NCI-H446 treated with DMSO at 0.1 percent for 48 hours (cell line): ENCODE data around the gene SLC43A3.

ENCODE experiments used
- DNase-seq: peaks from one replicate; lab custom pipeline; 2025; lab: John Stamatoyannopoulos, UW

Gene SLC43A3

GRCh38 chr11:57427727-57428082 is 784 bp upstream of the SLC43A3 start:
- DNase-seq = peak; percentile 48

- no peak for DNase-seq
These were observed 437 bp downstream of the SLC43A3 start for GRCh38 chr11:57426439-57426928.

DNA sequence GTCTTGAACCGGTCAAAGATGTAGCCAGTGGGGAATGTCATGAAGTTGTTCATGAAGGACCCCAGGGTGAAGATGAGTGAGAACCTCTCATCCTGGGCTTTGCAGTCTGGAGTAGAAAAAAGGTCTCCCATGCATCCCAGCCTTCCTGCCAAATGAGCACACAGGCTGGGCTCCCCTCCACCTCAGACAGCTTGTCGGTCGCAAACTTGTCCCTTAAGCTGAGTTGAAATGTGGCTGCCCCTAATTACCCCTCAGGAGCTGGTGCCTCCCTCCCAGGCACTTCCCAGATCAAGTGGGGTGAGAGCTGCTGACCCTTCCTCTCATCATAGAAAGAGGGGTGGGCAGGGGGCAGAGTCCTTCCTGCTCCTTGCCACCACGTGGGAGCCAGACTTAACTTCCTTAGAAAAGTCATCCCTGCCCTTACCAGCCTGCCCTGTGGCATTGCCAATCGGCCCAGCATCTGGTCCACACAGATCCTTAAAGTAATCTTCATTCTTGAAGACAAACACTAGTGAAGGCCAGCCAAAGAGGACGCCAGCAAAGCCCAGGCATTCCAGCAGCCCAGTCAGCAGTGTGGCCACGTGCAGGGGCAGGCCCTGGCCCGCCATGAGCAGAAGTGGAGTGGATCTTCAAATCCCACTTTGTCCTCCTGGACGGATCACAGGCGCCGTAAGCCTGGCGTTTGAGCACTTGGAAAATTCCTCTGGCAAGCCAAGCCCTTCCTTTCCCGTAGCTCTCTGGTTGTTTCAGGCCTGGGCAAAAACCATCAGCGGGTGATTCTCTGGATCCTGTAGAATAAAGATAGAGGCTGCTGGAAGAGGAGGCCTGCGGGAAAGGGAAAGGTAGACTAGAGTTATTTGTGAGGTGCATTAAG is 1.1 kb downstream of the SLC43A3 start:
- no peak for DNase-seq

DNA sequence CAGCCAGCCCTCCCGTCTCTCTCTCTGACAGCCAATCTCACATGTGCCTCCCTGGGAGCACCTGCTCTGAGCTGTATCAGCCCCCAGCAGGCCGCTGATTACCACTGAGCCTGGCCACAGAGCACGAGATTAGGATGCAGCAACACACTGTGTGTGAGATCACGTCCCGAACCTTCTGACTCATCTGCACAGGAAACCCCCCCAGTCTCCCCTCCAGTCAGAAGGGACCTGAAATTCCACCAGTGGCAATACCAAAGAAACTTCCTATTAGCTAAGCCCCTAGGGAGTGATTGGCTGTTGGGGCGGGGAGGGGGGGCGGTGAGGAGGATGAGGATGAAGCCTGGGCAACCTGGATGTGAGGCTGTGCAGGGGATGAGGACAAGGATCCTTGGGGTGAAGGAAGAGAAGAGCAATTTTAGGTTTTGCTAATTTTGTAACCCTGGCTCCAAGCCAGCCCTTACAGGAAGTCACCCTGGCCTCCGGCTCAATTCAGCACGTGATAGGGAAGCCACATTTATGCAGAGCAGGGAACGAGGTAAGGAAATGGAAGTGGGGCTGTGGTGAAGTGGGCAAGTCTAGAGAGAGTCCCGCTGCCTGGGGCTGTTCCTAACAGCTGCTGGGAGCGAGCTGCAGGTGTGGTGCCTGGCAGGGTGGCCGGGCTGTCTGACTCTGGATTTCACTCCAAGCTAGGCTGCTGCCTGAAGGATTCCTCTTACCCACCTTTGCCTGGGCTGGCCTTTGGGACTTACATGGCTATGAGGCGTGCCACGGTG is 1.9 kb downstream of the SLC43A3 start:
- no peak for DNase-seq

GRCh38 chr11:57424137-57424791 is 2.7 kb downstream of the SLC43A3 start:
- DNase-seq = no peak

DNA sequence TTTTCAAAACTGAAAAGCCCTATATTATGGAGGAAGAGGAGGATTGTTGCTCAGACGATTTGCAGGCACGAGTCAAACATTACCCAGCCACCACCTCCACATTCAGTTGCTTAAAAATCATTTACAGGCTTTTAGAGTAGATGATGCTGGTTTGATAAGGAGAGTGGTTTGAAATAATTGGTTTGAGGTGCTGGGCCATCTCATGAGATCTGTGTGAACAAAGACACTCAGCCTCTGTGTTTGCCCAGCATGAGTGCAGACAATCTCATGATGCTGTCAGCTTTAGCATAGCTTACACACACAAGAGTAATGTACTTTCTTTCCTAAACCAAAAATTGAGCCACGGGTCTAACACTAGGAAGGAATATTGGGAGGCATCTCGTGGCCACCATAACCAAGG is 4.3 kb downstream of the SLC43A3 start:
- DNase-seq = no peak

DNA sequence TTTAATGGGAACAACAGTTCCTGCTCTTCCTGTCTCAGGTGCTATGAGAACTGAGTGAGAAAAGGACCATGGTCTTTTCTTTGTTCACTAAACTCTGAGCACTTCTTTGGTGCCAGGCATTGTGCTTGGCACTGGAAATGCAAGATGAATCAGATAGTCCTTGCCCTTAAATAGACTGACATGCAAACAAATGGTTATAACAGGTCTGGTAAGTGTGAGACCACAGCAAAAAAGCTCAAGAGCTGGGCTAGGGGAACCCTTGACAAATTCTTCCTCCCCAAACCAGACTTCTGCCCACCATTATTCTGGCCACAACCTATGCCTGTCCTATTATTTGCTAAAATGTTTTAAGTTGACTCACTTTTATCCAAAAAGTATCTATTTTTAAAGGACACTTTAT is 5.1 kb downstream of the SLC43A3 start:
- DNase-seq = no peak

DNA sequence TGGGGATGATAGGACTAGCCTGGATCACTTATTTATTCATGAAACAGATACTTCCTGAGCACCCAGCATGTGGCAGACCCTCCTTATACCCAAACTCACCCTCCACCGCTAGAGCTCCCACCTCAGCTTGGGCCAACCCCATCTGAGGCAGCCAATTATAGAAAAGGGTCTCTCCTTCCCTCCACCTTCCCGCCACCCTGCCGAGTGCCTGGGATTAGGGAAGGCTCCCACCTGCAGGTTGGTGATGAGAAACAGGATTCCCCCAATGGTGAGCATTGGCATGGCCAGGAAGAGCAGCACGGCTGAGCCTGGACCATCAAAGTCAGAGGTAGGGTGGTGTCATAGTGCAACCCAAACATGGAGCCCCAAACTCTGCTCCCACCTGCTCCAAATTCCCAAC is 5.9 kb downstream of the SLC43A3 start:
- DNase-seq = no peak

GRCh38 chr11:57419146-57419545 is 7.8 kb downstream of the SLC43A3 start:
- DNase-seq = no peak

GRCh38 chr11:57418131-57418530 is 8.8 kb downstream of the SLC43A3 start:
- no peak for DNase-seq

DNA sequence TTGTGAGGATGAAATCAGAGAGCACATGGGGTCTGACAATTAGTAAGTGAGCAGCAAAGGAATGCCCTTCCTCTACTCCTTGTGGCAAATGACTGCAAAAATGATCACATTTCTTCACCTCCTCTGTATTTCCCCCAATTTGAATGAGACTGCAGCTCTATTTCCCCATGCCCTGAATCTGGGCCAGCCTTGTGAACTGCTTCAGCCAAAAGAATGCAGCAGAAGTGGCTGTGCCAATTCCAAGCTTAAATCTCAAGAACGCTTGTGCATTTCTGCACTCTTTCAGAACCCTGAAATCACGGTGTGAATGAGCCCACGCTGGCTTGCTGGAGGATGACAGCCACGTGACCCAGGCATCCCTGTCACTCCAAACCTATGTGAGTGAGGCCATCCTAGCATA is 9.9 kb downstream of the SLC43A3 start:
- DNase-seq = no peak

DNA sequence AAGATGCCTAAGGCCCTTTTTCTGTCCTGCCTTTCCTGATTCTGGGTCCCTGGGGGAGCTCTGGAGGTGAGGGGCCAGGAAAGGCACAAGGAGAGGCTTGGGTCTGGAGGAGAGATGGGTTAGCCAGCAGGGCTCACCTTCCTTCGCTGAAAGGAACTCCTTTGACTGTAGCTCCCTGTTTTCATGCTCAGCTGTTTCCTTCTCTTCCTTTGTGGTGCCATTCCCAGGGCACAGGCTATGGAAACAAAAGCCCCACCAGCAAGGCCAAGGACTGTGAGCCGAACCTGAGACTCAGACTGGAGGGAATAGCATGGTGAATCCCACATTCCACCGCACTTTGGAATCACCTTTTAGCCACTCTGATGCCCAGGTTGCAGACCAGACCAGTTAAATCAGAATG is 10.5 kb downstream of the SLC43A3 start:
- no peak for DNase-seq

- DNase-seq = no peak
These were observed 12.2 kb downstream of the SLC43A3 start for GRCh38 chr11:57414612-57415212.

DNA sequence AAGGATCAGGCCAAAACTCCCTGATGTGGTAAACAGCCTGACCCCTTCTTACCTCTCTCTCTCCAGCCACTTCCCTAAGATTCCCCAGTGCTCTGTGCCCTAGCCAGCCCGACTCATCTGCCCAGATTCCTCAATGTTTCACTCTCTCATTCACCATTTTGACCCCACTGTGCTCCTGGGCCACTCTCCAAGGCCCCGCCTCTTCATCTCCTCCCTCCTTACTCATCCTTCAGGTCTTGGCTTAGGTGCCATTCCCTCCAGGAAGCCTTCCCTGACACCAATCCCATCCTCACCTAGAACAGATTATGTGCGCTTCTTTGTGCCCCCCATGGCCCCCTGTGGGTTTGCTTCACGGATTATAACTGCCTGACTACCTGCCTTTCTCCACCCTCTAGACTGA is 13.2 kb downstream of the SLC43A3 start:
- DNase-seq = no peak

DNA sequence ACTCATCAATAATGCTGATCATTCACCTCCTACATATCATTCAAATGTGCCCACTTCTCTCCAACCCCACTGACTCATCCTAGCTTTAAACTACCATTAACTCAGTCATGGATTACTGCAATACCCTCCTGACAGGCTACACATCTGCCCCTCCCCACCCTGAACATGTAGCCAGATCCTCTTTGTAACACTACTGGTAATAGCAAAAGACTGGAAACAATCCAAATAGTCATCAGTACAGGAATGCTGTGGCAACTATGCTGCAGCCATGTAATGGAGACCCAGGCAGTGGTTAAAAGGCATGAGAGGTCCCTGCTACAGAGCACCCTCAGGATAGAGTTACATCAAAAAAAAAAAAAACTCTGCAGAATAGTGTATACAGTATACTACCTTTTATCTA is 16.6 kb downstream of the SLC43A3 start:
- DNase-seq = no peak

DNA sequence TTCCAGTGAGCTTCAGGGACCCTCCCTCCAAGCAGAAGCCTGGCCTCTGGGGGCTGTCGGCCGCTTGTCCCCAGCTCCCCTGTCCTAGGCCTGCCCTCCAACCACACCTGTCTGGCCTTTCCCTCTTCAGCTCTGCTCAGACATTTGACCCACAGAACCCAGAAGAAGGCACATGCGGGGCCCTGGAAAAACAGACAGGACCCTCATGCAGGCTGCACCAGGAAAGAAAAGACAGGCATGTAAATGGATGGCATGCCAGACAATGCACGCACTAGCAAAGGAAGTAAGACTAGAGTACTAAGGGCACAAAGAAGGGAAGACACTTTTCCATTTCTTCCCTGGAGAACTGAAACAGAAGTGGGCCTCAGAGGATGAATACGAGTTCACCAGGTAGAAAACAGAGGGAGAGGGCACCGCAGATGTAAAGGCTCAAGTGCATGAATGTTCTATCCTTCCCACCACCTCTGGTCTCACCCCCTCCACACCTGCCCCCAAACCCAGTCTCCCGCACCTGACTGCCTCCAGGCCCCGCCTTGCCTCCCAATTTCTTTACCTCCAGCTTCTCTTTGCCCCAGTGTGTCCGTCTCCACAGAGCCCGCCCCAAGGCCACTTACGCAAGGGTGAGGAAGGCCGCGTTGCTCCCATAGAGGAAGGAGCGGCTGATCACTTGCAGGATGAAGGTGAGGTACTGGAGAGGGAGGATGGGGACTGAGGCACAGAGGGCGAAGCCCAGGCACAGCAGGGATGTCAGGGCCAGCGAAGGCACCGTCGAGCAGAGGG is 17.4 kb downstream of the SLC43A3 start:
- no peak for DNase-seq

- no peak for DNase-seq
These were observed 18.1 kb downstream of the SLC43A3 start for GRCh38 chr11:57408771-57409170.

GRCh38 chr11:57407941-57408475 is 18.9 kb downstream of the SLC43A3 start:
- DNase-seq = no peak

GRCh38 chr11:57407010-57407920 is 19.7 kb downstream of the SLC43A3 start:
- no peak for DNase-seq

DNA sequence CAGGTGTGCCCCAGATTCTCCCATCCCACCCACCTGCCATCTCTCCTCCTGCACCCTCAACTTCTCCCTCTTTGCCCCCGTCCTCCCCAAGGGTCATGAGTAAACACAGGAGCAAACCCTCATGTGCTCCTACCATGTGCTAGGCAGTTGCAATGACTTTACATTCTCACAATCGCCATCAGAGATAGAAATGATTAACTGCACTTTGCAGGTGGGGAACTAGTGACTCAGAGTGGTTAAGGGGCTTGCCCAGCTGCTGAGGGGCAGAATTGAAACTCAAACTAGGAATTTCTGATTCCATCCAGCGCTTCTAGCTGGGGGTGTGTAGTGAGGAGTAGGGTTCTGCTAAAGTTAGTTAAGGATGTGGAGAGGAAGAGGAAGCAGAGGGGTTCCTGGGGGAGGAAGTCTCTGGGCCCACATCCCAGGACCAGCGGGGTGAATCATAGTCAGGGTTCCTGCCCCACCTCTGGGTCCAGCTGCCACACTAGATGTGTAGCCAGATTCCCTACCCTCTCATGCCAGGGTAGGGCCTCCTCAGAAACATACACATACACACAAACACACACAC is 20.5 kb downstream of the SLC43A3 start:
- DNase-seq = no peak
